Loucy (cell line): ENCODE results near the gene THBS1.

Source experiments
- EZH2phosphoT487 ChIP-seq: fragments of 200-600 bp; IDR thresholded peaks from 2 replicates; pipeline ENCODE4 v1.6.1; 2018; ENCODE audit warnings: antibody characterized with exemption, mild to moderate bottlenecking, moderate library complexity, borderline replicate concordance
- TF ChIP-seq, protein P1 (sequence below): fragments of 200-600 bp; sonication (generic); conservative IDR thresholded peaks from 2 replicates; pipeline ENCODE4 v1.5.1; 2014; ENCODE audit warnings: mild to moderate bottlenecking, antibody characterized with exemption, low read length

- TF ChIP-seq, protein P1, sequence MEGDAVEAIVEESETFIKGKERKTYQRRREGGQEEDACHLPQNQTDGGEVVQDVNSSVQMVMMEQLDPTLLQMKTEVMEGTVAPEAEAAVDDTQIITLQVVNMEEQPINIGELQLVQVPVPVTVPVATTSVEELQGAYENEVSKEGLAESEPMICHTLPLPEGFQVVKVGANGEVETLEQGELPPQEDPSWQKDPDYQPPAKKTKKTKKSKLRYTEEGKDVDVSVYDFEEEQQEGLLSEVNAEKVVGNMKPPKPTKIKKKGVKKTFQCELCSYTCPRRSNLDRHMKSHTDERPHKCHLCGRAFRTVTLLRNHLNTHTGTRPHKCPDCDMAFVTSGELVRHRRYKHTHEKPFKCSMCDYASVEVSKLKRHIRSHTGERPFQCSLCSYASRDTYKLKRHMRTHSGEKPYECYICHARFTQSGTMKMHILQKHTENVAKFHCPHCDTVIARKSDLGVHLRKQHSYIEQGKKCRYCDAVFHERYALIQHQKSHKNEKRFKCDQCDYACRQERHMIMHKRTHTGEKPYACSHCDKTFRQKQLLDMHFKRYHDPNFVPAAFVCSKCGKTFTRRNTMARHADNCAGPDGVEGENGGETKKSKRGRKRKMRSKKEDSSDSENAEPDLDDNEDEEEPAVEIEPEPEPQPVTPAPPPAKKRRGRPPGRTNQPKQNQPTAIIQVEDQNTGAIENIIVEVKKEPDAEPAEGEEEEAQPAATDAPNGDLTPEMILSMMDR: no peak
- no peak for TF ChIP-seq EZH2phosphoT487
Measured at GRCh38 chr15:39535466-39535865, 45.4 kb upstream of the THBS1 start.
